H9 (cell line): Measurements from ENCODE around the gene CXCR2. TPM values are rescaled to one million over a fixed set of nuclear protein-coding genes. Genes with fewer than 3 reads are reported as not detected.

ENCODE experiments used
- DNase-seq: peaks from one replicate; pipeline ENCODE4 v3.0.0-alpha.2; 2017
- H2AFZ ChIP-seq: one replicate; pipeline ENCODE4 v1.6.1; 2013; ENCODE audit warnings: mild to moderate bottlenecking, low read length, control low read depth, moderate library complexity
- H2AK5ac ChIP-seq: 2 replicates; pipeline ENCODE4 v1.6.1; 2013; ENCODE audit warnings: low read length, control low read depth, mixed read lengths; ENCODE audit not compliant: insufficient read length
- H2BK120ac ChIP-seq: one replicate; pipeline ENCODE4 v1.6.1; 2013; ENCODE audit warnings: low read depth, mild to moderate bottlenecking, low read length, control low read depth, inconsistent platforms; ENCODE audit not compliant: poor library complexity, severe bottlenecking
- H2BK12ac ChIP-seq: 2 replicates; pipeline ENCODE4 v1.6.1; 2013; ENCODE audit warnings: low read length, control low read depth, mixed read lengths, low read depth; ENCODE audit not compliant: insufficient read length
- H2BK15ac ChIP-seq: 2 replicates; pipeline ENCODE4 v1.6.1; 2013; ENCODE audit warnings: low read depth, low read length, control low read depth
- H2BK20ac ChIP-seq: one replicate; pipeline ENCODE4 v1.6.1; 2013; ENCODE audit warnings: low read depth, mild to moderate bottlenecking, low read length, control low read depth, inconsistent platforms; ENCODE audit not compliant: poor library complexity, severe bottlenecking
- H2BK5ac ChIP-seq: 2 replicates; pipeline ENCODE4 v1.6.1; 2013; ENCODE audit warnings: low read length, control low read depth, mixed read lengths; ENCODE audit not compliant: insufficient read length
- H3K14ac ChIP-seq: 2 replicates; pipeline ENCODE4 v1.6.1; 2013; ENCODE audit warnings: low read length, control low read depth; ENCODE audit not compliant: insufficient read depth
- H3K18ac ChIP-seq: 2 replicates; pipeline ENCODE4 v1.6.1; 2013; ENCODE audit warnings: low read depth, mild to moderate bottlenecking, mixed read lengths, low read length, control low read depth; ENCODE audit not compliant: insufficient read length
- H3K23ac ChIP-seq: 2 replicates; pipeline ENCODE4 v1.6.1; 2013; ENCODE audit warnings: low read length, control low read depth, mixed read lengths, low read depth; ENCODE audit not compliant: insufficient read length
- H3K23me2 ChIP-seq: 2 replicates; pipeline ENCODE4 v1.6.1; 2013; ENCODE audit warnings: low read depth, mild to moderate bottlenecking, mixed read lengths, low read length, control low read depth; ENCODE audit not compliant: insufficient read length, poor library complexity, severe bottlenecking
- H3K27ac ChIP-seq: 2 replicates; pipeline ENCODE4 v1.5.1; 2013; ENCODE audit warnings: low read length, control low read depth, mixed read lengths, low read depth; ENCODE audit not compliant: insufficient read length
- H3K27me3 ChIP-seq: 2 replicates; pipeline ENCODE4 v1.6.1; 2013; ENCODE audit warnings: low read length, control low read depth, inconsistent platforms; ENCODE audit not compliant: insufficient read depth
- H3K4ac ChIP-seq: 2 replicates; pipeline ENCODE4 v1.6.1; 2013; ENCODE audit warnings: low read depth, mild to moderate bottlenecking, control low read depth, inconsistent platforms, low read length, moderate library complexity
- H3K4me1 ChIP-seq: 2 replicates; pipeline ENCODE4 v1.6.1; 2013; ENCODE audit warnings: low read length, control low read depth, inconsistent platforms; ENCODE audit not compliant: insufficient read depth
- H3K4me2 ChIP-seq: 2 replicates; pipeline ENCODE4 v1.6.1; 2013; ENCODE audit warnings: low read length, control low read depth, mixed read lengths; ENCODE audit not compliant: insufficient read length, insufficient read depth
- H3K56ac ChIP-seq: 2 replicates; pipeline ENCODE4 v1.6.1; 2013; ENCODE audit warnings: low read depth, mild to moderate bottlenecking, mixed read lengths, low read length, control low read depth; ENCODE audit not compliant: insufficient read length
- H3K79me1 ChIP-seq: 2 replicates; pipeline ENCODE4 v1.6.1; 2013; ENCODE audit warnings: low read depth, mild to moderate bottlenecking, moderate library complexity, low read length, control low read depth, inconsistent platforms; ENCODE audit not compliant: insufficient read depth, poor library complexity, severe bottlenecking
- H3K79me2 ChIP-seq: 2 replicates; pipeline ENCODE4 v1.6.1; 2013; ENCODE audit warnings: low read length, control low read depth, inconsistent platforms; ENCODE audit not compliant: insufficient read depth
- H3K9ac ChIP-seq: 2 replicates; pipeline ENCODE4 v1.6.1; 2013; ENCODE audit warnings: low read length, control low read depth, mixed read lengths; ENCODE audit not compliant: insufficient read length; ENCODE audit errors: extremely low read depth
- H3K9me3 ChIP-seq: one replicate; pipeline ENCODE4 v1.6.1; 2013; ENCODE audit warnings: low read depth, low read length, inconsistent platforms; ENCODE audit not compliant: control insufficient read depth
- H3T11ph ChIP-seq: one replicate; pipeline ENCODE4 v1.6.1; 2013; ENCODE audit warnings: mild to moderate bottlenecking, low read length, control low read depth, inconsistent platforms
- H4K20me1 ChIP-seq: one replicate; pipeline ENCODE4 v1.6.1; 2013; ENCODE audit not compliant: control insufficient read depth, insufficient read length, insufficient read depth
- H4K5ac ChIP-seq: 2 replicates; pipeline ENCODE4 v1.6.1; 2013; ENCODE audit warnings: low read depth, mild to moderate bottlenecking, mixed read lengths, low read length, control low read depth; ENCODE audit not compliant: insufficient read length
- H4K8ac ChIP-seq: replicated peaks from 2 replicates; pipeline ENCODE4 v1.6.1; 2013; ENCODE audit warnings: low read length, control low read depth, mixed read lengths, low read depth; ENCODE audit not compliant: insufficient read length
- H4K91ac ChIP-seq: 2 replicates; pipeline ENCODE4 v1.6.1; 2013; ENCODE audit warnings: low read depth, mild to moderate bottlenecking, moderate library complexity, mixed read lengths, low read length, control low read depth; ENCODE audit not compliant: insufficient read length
- H3K27ac Mint-ChIP-seq, 3 experiments: 2 replicates in 2 of 3; 3 replicates in 1 of 3; pipeline ENCODE4 v1.8.0; 2020 to 2021; ENCODE audit warnings: mixed read lengths in 3 of 3, mild to moderate bottlenecking in 1 of 3, moderate library complexity in 1 of 3
- H3K27me3 Mint-ChIP-seq: 2 replicates; pipeline ENCODE4 v1.8.0; 2021; ENCODE audit warnings: low read depth, mild to moderate bottlenecking, moderate library complexity, mixed read lengths
- H3K36me3 Mint-ChIP-seq, 3 experiments: 2 replicates in 2 of 3; 3 replicates in 1 of 3; pipeline ENCODE4 v1.8.0; 2020 to 2021; ENCODE audit warnings: low read depth in 3 of 3, mixed read lengths in 3 of 3; ENCODE audit not compliant: insufficient read depth in 1 of 3
- H3K4me1 Mint-ChIP-seq, 2 experiments: 2 replicates each; pipeline ENCODE4 v1.8.0; 2020; ENCODE audit warnings: mixed read lengths in 2 of 2
- H3K4me3 Mint-ChIP-seq, 2 experiments: 2 replicates in 1 of 2; 3 replicates in 1 of 2; pipeline ENCODE4 v1.8.0; 2020 to 2021; ENCODE audit warnings: mild to moderate bottlenecking in 2 of 2, mixed read lengths in 2 of 2, moderate library complexity in 1 of 2
- H3K9me3 Mint-ChIP-seq, 2 experiments: 2 replicates in 1 of 2; 3 replicates in 1 of 2; pipeline ENCODE4 v1.8.0; 2020; ENCODE audit warnings: mild to moderate bottlenecking in 2 of 2, mixed read lengths in 2 of 2, moderate library complexity in 1 of 2
- WGBS: extraction: QIAGEN DNeasy Blood & Tissue Kit; methylation state at CpG from one replicate; pipeline ENCODE4 v1.1.7; 2013; ENCODE audit warnings: missing lambda C conversion rate, low lambda C conversion rate, mixed read lengths; ENCODE audit not compliant: insufficient read length; ENCODE audit errors: extremely low coverage; 5-methylcytosine and 5-hydroxymethylcytosine counted together
- total RNA-seq: library from RNA; stranded (reverse); gene quantifications from 2 replicates; pipeline ENCODE4 v1.2.1, GENCODE V29; 2021
- TF ChIP-seq, protein P1 (sequence below): fragments of 200-600 bp; sonication (generic); conservative IDR thresholded peaks from 3 replicates; pipeline ENCODE4 v1.8.0; 2021; ENCODE audit warnings: antibody characterized with exemption, mild to moderate bottlenecking

Gene CXCR2
- total RNA-seq, 1 experiment from 2014 or later = 0.59 TPM

DNA sequence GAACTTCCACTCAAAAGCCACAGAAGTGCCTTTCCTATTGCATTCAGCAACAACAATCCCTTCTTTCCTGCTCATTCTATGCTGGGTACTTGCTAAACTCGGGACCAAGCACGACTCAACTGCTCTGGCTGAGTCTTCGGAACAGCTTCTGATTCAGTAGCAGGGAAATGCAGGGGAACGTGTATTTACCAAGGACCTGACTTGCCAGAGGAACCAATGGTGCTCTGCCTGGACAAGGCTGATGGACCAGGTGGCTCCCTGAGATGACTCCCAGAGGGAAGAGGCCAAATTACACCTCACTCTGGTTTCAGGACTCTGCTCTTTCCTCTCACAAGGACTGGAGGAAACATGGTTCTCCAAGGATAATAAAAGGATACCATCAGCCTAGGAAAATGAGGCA, 12.2 kb downstream of the CXCR2 start:
- no peak overlapping the region for H4K91ac ChIP-seq
- H3K23ac ChIP-seq = no peak overlapping the region
- no peaks in the 10 kb centered on the region for H3K36me3 Mint-ChIP-seq
- no peak for DNase-seq
- H3K9ac ChIP-seq = no peak overlapping the region
- no peaks in the 10 kb centered on the region for H3K79me1 ChIP-seq
- H2BK120ac ChIP-seq = no peak overlapping the region
- H3K27ac Mint-ChIP-seq = no peak overlapping the region
- H4K20me1 ChIP-seq = no peaks in the 10 kb centered on the region
- H3K14ac ChIP-seq = no peak overlapping the region
- H3K4me2 ChIP-seq = no peak overlapping the region
- no peak overlapping the region for H3K4me3 Mint-ChIP-seq
- H3K56ac ChIP-seq = no peak overlapping the region
- no peak overlapping the region for H4K8ac ChIP-seq
- no peak overlapping the region for H2AK5ac ChIP-seq
- H3K79me2 ChIP-seq = no peaks in the 10 kb centered on the region
- H3K27me3 Mint-ChIP-seq = peaks cover 22% of the 10 kb centered on the region
- WGBS = no CpG with 5 or more reads among the region's 4 CpGs
- H2AFZ ChIP-seq = no peak overlapping the region
- no peak overlapping the region for H3K4ac ChIP-seq
- H3K18ac ChIP-seq = no peak overlapping the region
- no peaks in the 10 kb centered on the region for H3K9me3 ChIP-seq
- H3K27ac ChIP-seq = no peak overlapping the region
- H3K4me1 ChIP-seq = no peaks in the 10 kb centered on the region; the same call in 1 of the 2 replicates
- no peaks in the 10 kb centered on the region for H3K23me2 ChIP-seq
- no peak overlapping the region for H2BK20ac ChIP-seq
- H3T11ph ChIP-seq = no peak overlapping the region
- TF ChIP-seq, protein P1, sequence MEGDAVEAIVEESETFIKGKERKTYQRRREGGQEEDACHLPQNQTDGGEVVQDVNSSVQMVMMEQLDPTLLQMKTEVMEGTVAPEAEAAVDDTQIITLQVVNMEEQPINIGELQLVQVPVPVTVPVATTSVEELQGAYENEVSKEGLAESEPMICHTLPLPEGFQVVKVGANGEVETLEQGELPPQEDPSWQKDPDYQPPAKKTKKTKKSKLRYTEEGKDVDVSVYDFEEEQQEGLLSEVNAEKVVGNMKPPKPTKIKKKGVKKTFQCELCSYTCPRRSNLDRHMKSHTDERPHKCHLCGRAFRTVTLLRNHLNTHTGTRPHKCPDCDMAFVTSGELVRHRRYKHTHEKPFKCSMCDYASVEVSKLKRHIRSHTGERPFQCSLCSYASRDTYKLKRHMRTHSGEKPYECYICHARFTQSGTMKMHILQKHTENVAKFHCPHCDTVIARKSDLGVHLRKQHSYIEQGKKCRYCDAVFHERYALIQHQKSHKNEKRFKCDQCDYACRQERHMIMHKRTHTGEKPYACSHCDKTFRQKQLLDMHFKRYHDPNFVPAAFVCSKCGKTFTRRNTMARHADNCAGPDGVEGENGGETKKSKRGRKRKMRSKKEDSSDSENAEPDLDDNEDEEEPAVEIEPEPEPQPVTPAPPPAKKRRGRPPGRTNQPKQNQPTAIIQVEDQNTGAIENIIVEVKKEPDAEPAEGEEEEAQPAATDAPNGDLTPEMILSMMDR = no peak
- H2BK5ac ChIP-seq = no peak overlapping the region
- no peaks in the 10 kb centered on the region; a peak in 1 of 5 replicates for H3K9me3 Mint-ChIP-seq
- H2BK12ac ChIP-seq = no peak overlapping the region
- no peak overlapping the region for H2BK15ac ChIP-seq
- H3K27me3 ChIP-seq = no peaks in the 10 kb centered on the region; the same call in 1 of the 2 replicates
- H4K5ac ChIP-seq = no peak overlapping the region
- peaks cover 0 to 9% of the 10 kb centered on the region in 2 experiments; a peak in 2 of 4 replicates for H3K4me1 Mint-ChIP-seq
